HepG2 (cell line): ENCODE data around the gene AP3D1. TPM values are rescaled to one million over a fixed set of nuclear protein-coding genes. Genes with fewer than 3 reads are reported as not detected.

Experiments used
- ATAC-seq: fragments of 200-7000 bp; cut with Tn5 transposase; 3 replicates; pipeline ENCODE4 v1.9.1; 2020; ENCODE audit warnings: mild to moderate bottlenecking, moderate library complexity
- BruUV-seq: library from RNA; stranded (reverse); fragments of 400-500 nt; replicated peaks from 2 replicates; lab custom pipeline; 2021; lab: Mats Ljungman, UMichigan
- CTCF ChIA-PET: fragments of 300-600 bp; formaldehyde crosslinking; extraction: SDS; loops from one replicate; lab custom pipeline; 2021; ENCODE audit warnings: low total read pairs, inconsistent platforms, low intra/inter-chr PET ratio; lab: Yijun Ruan, JAX
- POLR2A ChIA-PET: fragments of 350-600 bp; sonication (Branson Sonifier 250); formaldehyde crosslinking; loops from one replicate; lab custom pipeline; 2020; ENCODE audit warnings: antibody characterized with exemption, inconsistent platforms; lab: Yijun Ruan, JAX
- DNase-seq: peaks from one replicate; pipeline ENCODE4 v3.0.0-alpha.2; 2015; ENCODE audit warnings: low spot score
- FAIRE-seq: peaks from 3 replicates; lab custom pipeline; 2011; peaks lifted over from hg19 to GRCh38; lab: Jason Lieb, UNC
- H2AFZ ChIP-seq: one replicate; pipeline ENCODE4 v1.6.1; 2011; ENCODE audit warnings: low read length, inconsistent platforms
- H3K27ac ChIP-seq: fragments of 300-600 bp; 3 replicates; pipeline ENCODE4 v1.8.0; 2011; ENCODE audit warnings: mixed run types, mild to moderate bottlenecking, mixed read lengths, low read length, inconsistent platforms; ENCODE audit not compliant: insufficient read depth; ENCODE audit errors: extremely low read length
- H3K27me3 ChIP-seq, 2 experiments: fragments of 200-600 bp in 1 of 2; 2 replicates in 1 of 2; 3 replicates in 1 of 2; pipeline versions ENCODE4 v1.6.0 to v1.8.0; 2011; ENCODE audit warnings: low read length in 2 of 2, mild to moderate bottlenecking in 2 of 2, moderate library complexity in 2 of 2, inconsistent platforms in 1 of 2; ENCODE audit not compliant: insufficient read depth in 2 of 2, control insufficient read depth in 1 of 2
- H3K36me3 ChIP-seq, 2 experiments: fragments of 200-600 bp in 1 of 2; replicated peaks in 1 of 2; 2 replicates in 1 of 2; 3 replicates in 1 of 2; pipeline versions ENCODE4 v1.5.1 to v1.8.0; 2011; ENCODE audit warnings: low read length in 2 of 2, inconsistent platforms in 1 of 2; ENCODE audit not compliant: insufficient read depth in 2 of 2, control insufficient read depth in 1 of 2
- H3K4me1 ChIP-seq: 2 replicates; pipeline ENCODE4 v1.5.1; 2012; ENCODE audit warnings: low read length, inconsistent platforms; ENCODE audit not compliant: insufficient read depth
- H3K4me2 ChIP-seq: 2 replicates; pipeline ENCODE4 v1.6.0; 2011; ENCODE audit warnings: low read depth, low read length, inconsistent platforms
- H3K4me3 ChIP-seq, 3 experiments: fragments of 200-600 bp in 1 of 3; sonication (generic), shearing (Covaris generic) in 1 of 3; replicated peaks in 1 of 3; 2 replicates each; pipeline ENCODE4 v1.5.1; 2011 to 2016; ENCODE audit warnings: low read length in 3 of 3, inconsistent platforms in 2 of 3, low read depth in 2 of 3, mild to moderate bottlenecking in 2 of 3, control low read depth in 1 of 3, mixed read lengths in 1 of 3; ENCODE audit not compliant: insufficient read depth in 1 of 3
- H3K79me2 ChIP-seq: one replicate; pipeline ENCODE4 v1.6.1; 2011; ENCODE audit warnings: low read length, inconsistent platforms; ENCODE audit not compliant: insufficient read depth
- H3K9ac ChIP-seq: 2 replicates; pipeline ENCODE4 v1.6.0; 2011; ENCODE audit warnings: mild to moderate bottlenecking, low read depth, low read length, inconsistent platforms; ENCODE audit not compliant: insufficient read depth
- H3K9me3 ChIP-seq: 2 replicates; pipeline ENCODE4 v1.5.1; 2012; ENCODE audit warnings: mild to moderate bottlenecking, low read length
- H4K20me1 ChIP-seq: 2 replicates; pipeline ENCODE4 v1.6.0; 2011; ENCODE audit warnings: inconsistent platforms, mild to moderate bottlenecking, low read length, moderate library complexity; ENCODE audit not compliant: insufficient read depth
- AGO2 ChIP-seq: fragments of 200-400 bp; formaldehyde crosslinking; optimal IDR thresholded peaks from 2 replicates; pipeline ENCODE3; 2017; ENCODE audit warnings: mild to moderate bottlenecking, low read depth, low read length, moderate library complexity
- AKNA ChIP-seq: sonication (generic); formaldehyde crosslinking; IDR thresholded peaks from 2 replicates; pipeline ENCODE4 v1.4.0; 2020; ENCODE audit warnings: missing genetic modification reagents, borderline replicate concordance
- NKX3-1 ChIP-seq: sonication (generic); formaldehyde crosslinking; IDR thresholded peaks from 2 replicates; pipeline ENCODE4 v1.5.0; 2020; ENCODE audit warnings: missing genetic modification reagents
- ZNF256 ChIP-seq: sonication (generic); formaldehyde crosslinking; conservative IDR thresholded peaks from 2 replicates; pipeline ENCODE4 v1.4.0; 2020; ENCODE audit warnings: missing genetic modification reagents
- WGBS: methylation state at CpG from one replicate; pipeline ENCODE4 v1.1.6; 2017; ENCODE audit warnings: low lambda C conversion rate; 5-methylcytosine and 5-hydroxymethylcytosine counted together
- in situ Hi-C: cut with HindIII; loops from 2 replicates; pipeline ENCODE4 v1.10.0; 2017; ENCODE audit warnings: low pct_unique_long_range_greater_than_20kb; ENCODE audit not compliant: extremely low pct_ligation_motif_present
- intact Hi-C: fragments of 100-400 bp; cut with micrococcal nuclease; formaldehyde crosslinking; loops from one replicate; pipeline ENCODE4 v1.10.0; 2022; ENCODE audit not compliant: unreplicated experiment
- polyA plus RNA-seq, 8 experiments: library from polyadenylated mRNA; depleted of rRNA in 3 of 8; stranded (reverse) in 7 of 8; unstranded in 1 of 8; fragments of >200 nt; fragmentation: Illumina TruSeq in 4 of 8; extraction: Trizol in 4 of 8; gene quantifications; 2 replicates each; pipeline versions ENCODE4 v1.2.1 to v1.2.3, GENCODE V29; 2011 to 2016; ENCODE audit warnings: low read depth in 4 of 8, missing spikeins in 1 of 8, mixed read lengths in 1 of 8; ENCODE audit not compliant: insufficient read depth in 1 of 8
- total RNA-seq, 5 experiments: library from RNA; depleted of rRNA; stranded (reverse); fragments of >200 nt; fragmentation: Illumina TruSeq; extraction: Trizol; gene quantifications; 2 replicates each; pipeline ENCODE4 v1.2.3, GENCODE V29; 2016; ENCODE audit warnings: low read depth in 1 of 5

Gene AP3D1
- total and polyA plus RNA-seq, 2 of the 13 experiments (the other 11 are each of a cell fraction or from before 2014, with no cell fraction given) = 68.0 to 82.6 TPM

- peaks cover 46 to 73% of the 10 kb centered on the region in 2 experiments for H3K36me3 ChIP-seq
Measured at GRCh38 chr19:2109046-2109864, 42.1 kb downstream of the AP3D1 start.

GRCh38 chr19:2108251-2109016, 42.9 kb downstream of the AP3D1 start:
- no TSS peak for BruUV-seq
- TF ChIP-seq AKNA (CRISPR knock-in tag) = no peak
- no peak for TF ChIP-seq NKX3-1 (CRISPR knock-in tag)
- peak; percentile 61 for TF ChIP-seq AGO2
- no peak overlapping the region for H2AFZ ChIP-seq
- H3K4me1 ChIP-seq = peaks cover 11% of the 10 kb centered on the region
- no peak overlapping the region for H3K4me2 ChIP-seq
- peaks cover 10% of the 10 kb centered on the region; the same call in 1 of the 2 replicates for H4K20me1 ChIP-seq
- peaks cover 43 to 64% of the 10 kb centered on the region in 2 experiments for H3K36me3 ChIP-seq
- intact Hi-C loops = no loop called here
- no peak for FAIRE-seq
- no peak for ATAC-seq
- ChIA-PET CTCF (no interaction called here), POLR2A (no interaction called here)
- in situ Hi-C loops = no loop called here
- H3K9me3 ChIP-seq = peaks cover 9% of the 10 kb centered on the region; the same call in 1 of the 2 replicates
- no peak for DNase-seq
- H3K27ac ChIP-seq = no peak overlapping the region
- 100% methylated on average over 11 of the region's 23 CpGs for WGBS
- H3K4me3 ChIP-seq = no peak overlapping the region
- peaks cover 8% of the 10 kb centered on the region for H3K79me2 ChIP-seq
- no peak overlapping the region for H3K9ac ChIP-seq
- no peaks in the 10 kb centered on the region for H3K27me3 ChIP-seq

More at GRCh38 chr19:2109046-2109864, 42.1 kb downstream of the AP3D1 start:
- 98% methylated on average over 19 of the region's 31 CpGs for WGBS
- Histone ChIP-seq H3K9ac (no peak overlapping the region), H3K27ac (no peak overlapping the region), H3K9me3 (peaks cover 9% of the 10 kb centered on the region; the same call in 1 of the 2 replicates), H4K20me1 (peaks cover 1% of the 10 kb centered on the region; the same call in 1 of the 2 replicates), H3K79me2 (peaks cover 2% of the 10 kb centered on the region), H3K27me3 (no peaks in the 10 kb centered on the region), H2AFZ (no peak overlapping the region), H3K4me1 (peaks cover 2% of the 10 kb centered on the region), H3K4me2 (no peak overlapping the region), H3K4me3 (no peak overlapping the region)
- ATAC-seq (no peak), FAIRE-seq (no peak), DNase-seq (no peak)
- POLR2A ChIA-PET = no interaction called here
- CTCF ChIA-PET = no interaction called here
- intact Hi-C loops = no loop called here
- peak; percentile 37 for TF ChIP-seq AGO2
- no peak for TF ChIP-seq ZNF256 (CRISPR knock-in tag)
- in situ Hi-C loops = no loop called here
- no TSS peak for BruUV-seq
